ENCODE data around the gene TOR3A.

TOR3A gene

DNA sequence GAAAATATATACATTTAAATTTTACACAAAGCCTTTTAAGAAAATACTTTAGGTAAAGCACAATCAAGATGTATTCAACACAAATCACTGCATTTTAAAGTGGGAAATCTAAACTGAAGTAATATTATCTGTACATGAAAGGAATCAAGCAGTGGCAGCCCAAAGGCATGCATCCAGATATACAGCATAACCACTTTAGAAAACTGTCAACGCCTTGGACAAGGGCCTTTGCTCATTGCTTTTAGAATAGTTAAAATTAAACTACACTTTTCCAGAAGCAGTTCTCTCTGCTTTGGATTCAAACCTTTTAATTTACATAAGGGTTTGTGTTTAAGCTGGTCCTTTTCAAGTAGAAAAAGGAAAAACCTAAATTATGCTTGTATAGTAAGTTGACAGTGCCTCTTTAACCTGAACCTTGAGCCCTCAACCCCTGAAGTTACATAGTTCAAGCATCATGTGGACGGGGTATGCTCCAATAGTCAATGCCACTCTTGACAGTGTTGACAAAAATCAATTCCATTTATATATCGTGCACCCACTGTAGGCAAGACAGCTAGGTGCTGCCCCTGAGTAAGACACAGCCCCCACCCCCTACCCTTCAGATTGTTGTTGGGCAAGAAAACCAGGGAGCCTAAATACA lies 22.9 kb downstream of the TOR3A start:
- Histone ChIP-seq H3K27me3 (ENCODE audit: insufficient read depth, low read length) (no peaks in the 10 kb centered on the region), H3K9me3 (ENCODE audit: low read length) (no peaks in the 10 kb centered on the region), H3K36me3 (ENCODE audit: insufficient read depth, low read length) (peaks cover 42% of the 10 kb centered on the region), H2AFZ (ENCODE audit: low read depth, low read length) (no peak overlapping the region), H3K4me3 (ENCODE audit: low read length) (no peak overlapping the region), H3K4me1 (ENCODE audit: insufficient read depth, low read length) (no peaks in the 10 kb centered on the region)

DNA sequence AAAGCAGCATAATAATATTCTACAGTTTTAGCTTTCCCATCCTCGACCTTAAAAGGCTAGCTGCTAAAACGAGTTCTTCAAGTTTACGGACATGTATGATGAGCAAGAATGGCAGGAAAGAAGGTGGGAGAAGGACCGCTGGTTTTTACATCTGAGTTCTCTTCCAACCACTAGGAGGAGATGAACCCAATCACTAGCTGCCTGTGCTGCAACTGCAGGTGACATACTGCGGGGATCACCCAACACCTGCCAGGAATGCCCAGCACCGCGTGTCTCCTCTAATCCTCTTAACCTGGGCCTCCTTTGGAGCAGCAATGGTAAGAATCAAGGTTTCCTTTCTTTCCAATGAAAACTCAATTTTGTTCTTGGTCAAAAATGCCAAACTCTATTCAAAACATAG lies 23.5 kb downstream of the TOR3A start:
- no peak overlapping the region for H3K4me3 ChIP-seq (ENCODE audit: low read length)
- H3K4me1 ChIP-seq (ENCODE audit: insufficient read depth, low read length): no peaks in the 10 kb centered on the region
- H3K27me3 ChIP-seq (ENCODE audit: insufficient read depth, low read length): no peaks in the 10 kb centered on the region
- H3K36me3 ChIP-seq (ENCODE audit: insufficient read depth, low read length): peaks cover 45% of the 10 kb centered on the region
- H3K9me3 ChIP-seq (ENCODE audit: low read length): no peaks in the 10 kb centered on the region
- H2AFZ ChIP-seq (ENCODE audit: low read depth, low read length): no peak overlapping the region

DNA sequence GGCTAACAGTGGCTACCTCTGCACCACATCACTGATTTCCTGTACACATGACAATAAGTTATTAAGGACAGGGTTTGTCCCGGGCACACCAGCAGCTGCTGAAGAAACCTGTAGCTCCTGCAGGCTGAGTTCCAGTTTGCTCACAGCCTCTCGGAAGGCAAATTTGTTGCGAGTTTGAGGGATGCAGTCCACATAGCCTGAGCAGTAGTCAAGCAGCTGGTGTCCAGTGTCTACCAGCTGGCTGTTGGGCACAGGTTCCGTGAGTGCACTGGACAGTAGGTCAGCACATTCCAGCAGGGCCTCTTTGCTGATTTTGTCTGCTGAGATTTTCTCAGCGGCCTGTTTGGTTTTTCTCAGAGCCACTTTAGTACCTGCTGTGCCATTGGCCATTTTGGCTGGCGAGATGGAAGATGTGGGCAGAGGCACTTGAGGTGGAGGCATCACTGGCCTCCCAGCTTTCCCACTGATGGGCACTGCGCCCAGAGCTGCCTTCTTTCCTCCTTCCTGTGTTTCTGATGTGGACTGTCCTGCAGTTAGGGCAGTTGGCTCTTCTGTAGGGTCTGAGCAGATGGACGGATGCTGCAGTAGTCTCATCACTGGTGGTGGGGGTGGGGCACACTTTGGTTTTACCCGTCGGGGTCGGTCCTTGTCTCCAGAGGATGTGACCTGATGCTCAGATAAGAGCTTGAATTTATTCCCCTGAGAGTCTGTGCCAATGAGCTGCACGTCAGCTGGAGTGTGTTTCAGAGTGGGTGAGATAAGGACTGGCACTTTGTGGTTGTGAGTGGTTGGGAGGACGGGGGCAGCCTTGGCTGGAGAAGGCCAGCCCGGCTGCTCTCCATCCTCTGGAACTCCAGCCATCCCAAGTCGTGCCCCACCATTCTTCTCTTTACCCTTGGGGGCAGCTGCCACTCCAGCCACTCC lies 26.1 kb downstream of the TOR3A start:
- Histone ChIP-seq H3K9me3 (ENCODE audit: low read length) (no peaks in the 10 kb centered on the region), H3K4me3 (ENCODE audit: low read length) (no peak overlapping the region), H3K36me3 (ENCODE audit: insufficient read depth, low read length) (peaks cover 57% of the 10 kb centered on the region)

DNA sequence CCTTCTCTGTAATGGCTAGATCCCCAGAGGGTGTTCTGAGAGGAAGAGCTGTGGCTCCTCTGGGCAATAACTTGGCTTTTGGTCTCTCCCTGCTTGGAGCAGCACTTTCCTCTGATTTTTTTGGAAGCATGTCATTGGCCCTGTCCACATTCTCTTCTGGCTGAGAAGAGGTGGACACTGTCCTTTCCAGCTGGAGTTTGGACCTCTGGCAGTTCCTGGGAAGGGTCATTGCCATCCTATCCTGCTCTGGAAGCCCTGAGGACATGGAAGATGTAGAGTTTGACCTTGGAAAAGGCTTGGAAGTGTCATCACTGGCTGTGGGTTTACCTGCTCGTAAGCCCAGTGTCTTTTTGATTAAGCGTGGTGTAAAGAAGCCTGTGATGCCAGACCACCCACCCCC lies 26.8 kb downstream of the TOR3A start:
- H3K36me3 ChIP-seq (ENCODE audit: insufficient read depth, low read length): peaks cover 60% of the 10 kb centered on the region
- no peak overlapping the region for H2AFZ ChIP-seq (ENCODE audit: low read depth, low read length)
- no peaks in the 10 kb centered on the region for H3K4me1 ChIP-seq (ENCODE audit: insufficient read depth, low read length)
- H3K4me3 ChIP-seq (ENCODE audit: low read length): no peak overlapping the region
- no peaks in the 10 kb centered on the region for H3K9me3 ChIP-seq (ENCODE audit: low read length)
- H3K27me3 ChIP-seq (ENCODE audit: insufficient read depth, low read length): no peaks in the 10 kb centered on the region

More for the DNA sequence above, 26.1 kb downstream of the TOR3A start:
- no peaks in the 10 kb centered on the region for H3K27me3 ChIP-seq (ENCODE audit: insufficient read depth, low read length)
- H3K4me1 ChIP-seq (ENCODE audit: insufficient read depth, low read length): no peaks in the 10 kb centered on the region
- H2AFZ ChIP-seq (ENCODE audit: low read depth, low read length): no peak overlapping the region

DNA sequence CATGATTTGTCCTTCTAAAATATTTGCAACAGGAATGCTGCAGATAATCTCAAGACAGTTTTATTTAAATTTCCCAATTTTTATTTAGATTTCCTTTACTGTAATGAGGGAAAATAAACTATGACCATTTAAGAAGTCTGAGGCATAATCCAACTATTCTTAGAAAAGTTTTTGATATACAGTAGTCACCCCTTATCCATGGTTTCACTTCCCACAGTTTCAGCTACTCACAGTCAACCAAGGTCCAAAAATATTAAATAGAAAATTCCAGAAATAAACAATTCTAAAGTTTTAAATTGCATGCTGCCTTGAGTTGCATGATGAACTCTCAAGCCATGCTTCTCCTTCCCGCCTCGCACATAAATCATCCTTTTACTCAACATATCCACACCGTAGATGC lies 33.3 kb downstream of the TOR3A start:
- Histone ChIP-seq H3K36me3 (ENCODE audit: insufficient read depth, low read length) (peaks cover 61% of the 10 kb centered on the region), H3K4me3 (ENCODE audit: low read length) (no peak overlapping the region), H3K27me3 (ENCODE audit: insufficient read depth, low read length) (no peaks in the 10 kb centered on the region), H2AFZ (ENCODE audit: low read depth, low read length) (no peak overlapping the region), H3K9me3 (ENCODE audit: low read length) (no peaks in the 10 kb centered on the region), H3K4me1 (ENCODE audit: insufficient read depth, low read length) (no peaks in the 10 kb centered on the region)

DNA sequence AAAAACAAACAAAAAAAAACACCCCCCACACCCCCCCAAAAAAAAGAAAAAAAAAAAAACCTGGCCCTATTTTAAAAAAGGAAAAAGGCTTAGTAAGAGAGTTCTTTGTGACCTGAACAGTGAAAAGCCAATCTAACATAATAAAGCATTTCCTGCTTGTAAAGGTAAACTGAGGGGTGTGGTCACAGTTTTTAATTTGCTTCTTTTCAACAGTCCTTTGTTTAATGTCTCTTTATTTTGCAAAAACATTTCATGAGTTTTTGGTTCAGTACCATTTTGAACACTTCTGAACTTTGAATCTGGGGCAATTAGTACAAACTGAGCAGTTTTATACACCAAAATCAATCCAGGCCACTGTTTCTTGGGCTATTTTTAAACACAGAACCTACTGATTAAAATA lies 37.6 kb downstream of the TOR3A start:
- Histone ChIP-seq H3K36me3 (ENCODE audit: insufficient read depth, low read length) (peaks cover 45% of the 10 kb centered on the region), H3K27me3 (ENCODE audit: insufficient read depth, low read length) (no peaks in the 10 kb centered on the region), H3K4me1 (ENCODE audit: insufficient read depth, low read length) (no peaks in the 10 kb centered on the region), H3K4me3 (ENCODE audit: low read length) (no peak overlapping the region), H3K9me3 (ENCODE audit: low read length) (no peaks in the 10 kb centered on the region), H2AFZ (ENCODE audit: low read depth, low read length) (no peak overlapping the region)

DNA sequence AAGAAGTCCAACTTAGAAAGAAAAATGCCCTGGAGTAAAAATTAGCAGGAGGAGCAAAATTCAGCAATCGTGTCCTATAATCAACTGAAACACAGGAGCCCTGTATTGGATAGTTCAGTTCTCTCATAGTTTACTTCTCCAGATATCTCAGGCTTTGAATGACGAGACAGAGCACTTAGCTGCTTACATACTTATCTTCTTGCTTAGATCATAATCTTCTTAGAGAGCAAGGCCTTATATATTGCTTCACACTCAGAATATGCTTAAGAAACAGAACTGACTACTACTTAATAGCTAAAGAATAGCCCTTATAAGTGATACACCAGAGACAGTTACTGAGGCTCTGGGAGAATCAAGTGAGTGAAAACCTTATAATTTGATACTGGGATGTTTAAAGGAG lies 38.9 kb downstream of the TOR3A start:
- Histone ChIP-seq H2AFZ (ENCODE audit: low read depth, low read length) (no peak overlapping the region), H3K4me1 (ENCODE audit: insufficient read depth, low read length) (no peaks in the 10 kb centered on the region), H3K27me3 (ENCODE audit: insufficient read depth, low read length) (no peaks in the 10 kb centered on the region), H3K9me3 (ENCODE audit: low read length) (no peaks in the 10 kb centered on the region), H3K36me3 (ENCODE audit: insufficient read depth, low read length) (peaks cover 40% of the 10 kb centered on the region), H3K4me3 (ENCODE audit: low read length) (no peak overlapping the region)

DNA sequence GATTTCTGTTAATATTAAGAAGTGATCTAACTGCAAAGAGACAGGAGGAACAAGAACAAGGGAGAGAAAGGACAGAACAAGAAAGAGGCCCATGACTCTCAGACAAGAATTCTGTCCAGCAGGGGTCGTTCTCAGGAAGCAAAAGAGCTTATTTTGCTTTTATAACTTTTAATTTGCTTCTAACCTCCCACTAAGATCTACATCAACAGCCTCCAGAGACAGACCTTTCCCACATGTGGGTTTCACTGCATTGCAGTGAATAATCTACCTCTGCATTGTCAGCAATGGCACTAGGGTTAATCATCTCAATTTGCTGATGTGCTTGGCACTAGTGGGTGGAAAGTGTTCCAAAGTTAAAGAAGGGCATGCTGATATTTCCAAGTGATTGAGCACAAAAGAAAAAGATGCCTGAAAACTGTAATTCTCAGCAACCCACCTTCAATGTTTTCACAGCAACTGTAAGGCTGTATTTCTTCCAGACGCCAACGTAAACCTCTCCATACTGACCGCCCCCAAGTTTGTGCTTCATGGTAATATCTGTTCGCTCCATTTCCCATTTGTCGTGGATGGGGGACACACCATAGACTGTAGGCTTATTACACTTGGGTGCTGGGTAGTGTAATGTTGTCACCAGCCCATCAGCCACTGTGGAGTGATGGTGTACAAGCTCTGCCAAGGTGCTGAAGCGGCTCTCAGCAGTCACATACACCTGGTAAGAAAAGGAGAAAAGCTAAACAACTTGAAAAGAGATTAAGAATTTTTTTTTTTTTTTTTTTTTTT lies 39.5 kb downstream of the TOR3A start:
- Histone ChIP-seq H3K9me3 (ENCODE audit: low read length) (no peaks in the 10 kb centered on the region), H2AFZ (ENCODE audit: low read depth, low read length) (no peak overlapping the region), H3K4me1 (ENCODE audit: insufficient read depth, low read length) (no peaks in the 10 kb centered on the region), H3K27me3 (ENCODE audit: insufficient read depth, low read length) (no peaks in the 10 kb centered on the region), H3K36me3 (ENCODE audit: insufficient read depth, low read length) (peaks cover 40% of the 10 kb centered on the region), H3K4me3 (ENCODE audit: low read length) (no peak overlapping the region)

DNA sequence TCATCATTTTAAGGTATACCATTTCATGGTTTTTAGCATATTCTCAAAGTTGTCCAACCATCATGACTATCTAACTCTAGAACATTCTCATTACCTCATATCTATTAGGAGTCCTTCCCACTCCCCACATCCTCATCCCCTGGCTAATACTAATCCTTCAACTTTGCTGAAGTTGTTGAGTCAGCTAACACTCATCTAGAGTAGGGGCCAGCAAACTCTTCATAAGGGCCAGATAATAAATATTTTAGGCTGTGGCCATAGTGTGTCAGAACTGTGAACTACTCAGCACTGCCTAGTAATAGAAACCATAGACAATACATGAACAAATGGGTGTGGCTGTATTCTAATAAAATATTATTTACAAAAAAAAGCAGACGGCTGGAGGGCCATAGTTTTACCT lies 43.0 kb downstream of the TOR3A start:
- peaks cover 22% of the 10 kb centered on the region for H3K36me3 ChIP-seq (ENCODE audit: insufficient read depth, low read length)

DNA sequence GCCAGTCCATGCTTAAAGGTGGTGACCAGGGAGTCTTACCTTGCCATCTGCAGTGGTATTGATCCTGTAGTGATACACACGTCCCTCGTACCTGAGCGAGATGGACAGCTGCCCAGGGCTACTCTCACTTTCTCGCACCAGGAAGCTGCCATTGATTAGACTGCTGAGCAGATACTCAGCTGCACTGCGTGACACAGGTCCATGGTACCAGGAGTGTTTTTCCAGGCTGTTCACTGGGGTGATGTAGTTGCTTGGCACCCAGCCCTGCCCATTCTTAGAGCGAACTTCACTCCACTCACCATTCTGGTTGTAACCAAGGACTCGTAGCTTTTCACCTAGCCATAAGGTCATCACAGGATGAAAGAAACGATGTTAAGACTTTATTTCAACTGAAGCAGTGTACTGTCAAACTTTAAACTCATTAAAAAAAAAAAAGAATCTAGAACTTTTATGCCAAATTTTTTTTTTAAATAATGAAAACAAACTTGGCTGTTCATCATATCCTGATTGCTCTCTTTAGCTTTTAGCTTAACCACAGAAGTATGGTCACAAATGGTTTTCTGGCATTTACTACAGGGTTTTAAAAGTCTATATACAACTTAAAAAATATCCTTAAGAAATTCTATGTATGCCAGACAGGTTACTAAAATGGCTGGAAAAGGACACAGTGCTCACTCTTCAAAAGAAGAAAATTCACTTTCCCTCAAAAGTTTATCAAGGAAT lies 44.6 kb downstream of the TOR3A start:
- H2AFZ ChIP-seq (ENCODE audit: low read depth, low read length): no peak overlapping the region
- H3K27me3 ChIP-seq (ENCODE audit: insufficient read depth, low read length): no peaks in the 10 kb centered on the region
- H3K4me1 ChIP-seq (ENCODE audit: insufficient read depth, low read length): no peaks in the 10 kb centered on the region
- H3K9me3 ChIP-seq (ENCODE audit: low read length): no peaks in the 10 kb centered on the region
- peaks cover 18% of the 10 kb centered on the region for H3K36me3 ChIP-seq (ENCODE audit: insufficient read depth, low read length)
- H3K4me3 ChIP-seq (ENCODE audit: low read length): no peak overlapping the region

More for the DNA sequence above, 43.0 kb downstream of the TOR3A start:
- H3K9me3 ChIP-seq (ENCODE audit: low read length): no peaks in the 10 kb centered on the region
- no peak overlapping the region for H2AFZ ChIP-seq (ENCODE audit: low read depth, low read length)
- no peaks in the 10 kb centered on the region for H3K27me3 ChIP-seq (ENCODE audit: insufficient read depth, low read length)
- no peak overlapping the region for H3K4me3 ChIP-seq (ENCODE audit: low read length)
- H3K4me1 ChIP-seq (ENCODE audit: insufficient read depth, low read length): no peaks in the 10 kb centered on the region

DNA sequence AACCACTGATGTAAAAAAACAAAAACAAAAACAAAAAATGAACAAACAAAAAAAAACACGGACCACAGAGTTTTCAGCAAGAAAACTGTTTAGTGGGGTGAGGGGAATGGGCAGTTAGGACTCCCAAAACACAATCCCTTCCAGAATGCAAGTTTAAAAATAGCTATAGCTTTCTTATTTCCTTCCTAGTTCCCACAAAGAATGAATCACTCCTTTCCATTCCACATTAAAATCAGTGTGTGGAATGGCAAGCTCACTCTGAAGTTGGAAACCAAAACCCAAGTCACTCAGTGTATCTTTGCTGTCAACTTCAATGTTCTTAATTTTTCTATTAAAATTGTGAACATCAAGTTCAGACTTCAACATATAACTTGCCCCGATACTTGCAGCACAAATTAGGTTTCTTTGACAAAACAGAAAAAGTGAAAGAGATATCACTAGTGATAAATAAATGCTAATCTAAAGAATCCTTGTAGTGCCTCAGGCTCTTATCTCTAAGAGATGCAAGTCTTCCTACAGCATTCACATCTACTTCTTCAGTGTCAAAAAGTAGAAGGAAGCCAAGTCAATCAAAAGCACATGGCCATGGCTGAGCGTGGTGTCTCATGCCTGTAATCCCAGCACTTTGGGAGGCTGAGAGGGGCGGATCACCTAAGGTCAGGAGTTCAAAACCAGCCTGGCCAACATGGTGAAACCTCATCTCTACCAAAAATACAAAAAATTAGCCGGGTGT lies 45.5 kb downstream of the TOR3A start:
- peaks cover 17% of the 10 kb centered on the region for H3K36me3 ChIP-seq (ENCODE audit: insufficient read depth, low read length)
- no peak overlapping the region for H3K4me3 ChIP-seq (ENCODE audit: low read length)
- H2AFZ ChIP-seq (ENCODE audit: low read depth, low read length): no peak overlapping the region
- H3K4me1 ChIP-seq (ENCODE audit: insufficient read depth, low read length): no peaks in the 10 kb centered on the region
- H3K27me3 ChIP-seq (ENCODE audit: insufficient read depth, low read length): no peaks in the 10 kb centered on the region
- no peaks in the 10 kb centered on the region for H3K9me3 ChIP-seq (ENCODE audit: low read length)

DNA sequence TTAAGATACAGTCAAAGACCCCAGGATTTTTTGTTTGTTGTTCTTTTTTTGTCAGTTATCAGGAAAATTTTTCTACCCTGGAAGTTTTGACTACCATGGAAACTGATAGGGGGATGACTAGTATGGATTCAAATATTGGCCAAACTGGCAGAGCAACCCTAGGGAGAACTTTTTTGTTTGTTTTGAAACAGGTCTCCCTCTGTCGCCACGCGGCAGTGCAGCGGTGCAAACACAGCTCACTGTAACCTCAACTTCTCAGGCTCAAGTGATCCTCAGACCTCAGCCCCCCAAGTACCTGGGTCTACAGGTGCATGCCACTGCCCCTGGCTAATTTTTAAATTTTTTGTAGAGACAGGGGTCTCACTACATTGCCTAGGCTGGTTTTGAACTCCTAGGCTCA lies 46.6 kb downstream of the TOR3A start:
- H3K4me1 ChIP-seq (ENCODE audit: insufficient read depth, low read length): no peaks in the 10 kb centered on the region
- H3K36me3 ChIP-seq (ENCODE audit: insufficient read depth, low read length): peaks cover 17% of the 10 kb centered on the region
- H3K9me3 ChIP-seq (ENCODE audit: low read length): no peaks in the 10 kb centered on the region
- no peaks in the 10 kb centered on the region for H3K27me3 ChIP-seq (ENCODE audit: insufficient read depth, low read length)
- H3K4me3 ChIP-seq (ENCODE audit: low read length): no peak overlapping the region
- H2AFZ ChIP-seq (ENCODE audit: low read depth, low read length): no peak overlapping the region

Data from neuron (in vitro differentiated cells).